ENCODE data around the gene TOM1L2. TPM values are rescaled to one million over a fixed set of nuclear protein-coding genes. Genes with fewer than 3 reads are reported as not detected.
"Not testable (repeated sequence)": the region's sequence is repeated elsewhere in the genome, so short reads cannot be mapped to it uniquely, and the experiment has no call there.

TOM1L2 gene
- total and polyA plus RNA-seq, 2 donors from 2014 or later = 28.2 to 59.4 TPM

GRCh38 chr17:17917394-17917793 lies 54.8 kb downstream of the TOM1L2 start:
- FAIRE-seq = no peak
- intact Hi-C loops (cut with DNase I) = no loop called here

GRCh38 chr17:17915183-17915582 lies 57.0 kb downstream of the TOM1L2 start:
- Histone ChIP-seq H3K27me3 (ENCODE audit: control insufficient read depth, insufficient read depth, low read length) (no peaks in the 10 kb centered on the region), H3K27ac (ENCODE audit: low read depth in 2 of 2, low read length in 2 of 2) (no peak overlapping the region), H3K4me1 (ENCODE audit: control insufficient read depth in 2 of 3, insufficient read depth in 2 of 3, low read depth in 1 of 3, low read length in 3 of 3) (peaks cover 0 to 11% (median 0%) of the 10 kb centered on the region in 3 donors), H3K36me3 (ENCODE audit: control insufficient read depth in 2 of 3, insufficient read depth in 3 of 3, low read length in 3 of 3) (no peaks in the 10 kb centered on the region), H3K9ac (ENCODE audit: low read length in 3 of 3) (no peak overlapping the region), H3K4me3 (ENCODE audit: low read length in 3 of 3) (no peak overlapping the region), H3K9me3 (ENCODE audit: control insufficient read depth in 2 of 3, insufficient read depth in 1 of 3, low read length in 3 of 3) (no peaks in the 10 kb centered on the region)
- DNase-seq (no peak), FAIRE-seq (no peak)
- intact Hi-C loops (cut with DNase I) = no loop called here
- TF ChIP-seq CTCF (IDR thresholded peaks at IDR 0.05; ENCODE audit: borderline replicate concordance, extremely low read depth, insufficient read depth) = no peak

More at GRCh38 chr17:17917394-17917793, 54.8 kb downstream of the TOM1L2 start:
- Histone ChIP-seq H3K27ac (ENCODE audit: low read depth in 2 of 2, low read length in 2 of 2) (no peak overlapping the region), H3K9ac (ENCODE audit: low read length in 3 of 3) (no peak overlapping the region), H3K27me3 (ENCODE audit: control insufficient read depth, insufficient read depth, low read length) (no peaks in the 10 kb centered on the region), H3K9me3 (ENCODE audit: control insufficient read depth in 2 of 3, insufficient read depth in 1 of 3, low read length in 3 of 3) (no peaks in the 10 kb centered on the region), H3K36me3 (ENCODE audit: control insufficient read depth in 2 of 3, insufficient read depth in 3 of 3, low read length in 3 of 3) (no peaks in the 10 kb centered on the region), H3K4me1 (ENCODE audit: control insufficient read depth in 2 of 3, insufficient read depth in 2 of 3, low read depth in 1 of 3, low read length in 3 of 3) (peaks cover 1 to 20% (median 4%) of the 10 kb centered on the region in 3 donors), H3K4me3 (ENCODE audit: low read length in 3 of 3) (no peak overlapping the region)
- peak in 1 of 5 donors; percentile 1 for DNase-seq
- TF ChIP-seq CTCF (IDR thresholded peaks at IDR 0.05; ENCODE audit: borderline replicate concordance, extremely low read depth, insufficient read depth) = no peak

DNA sequence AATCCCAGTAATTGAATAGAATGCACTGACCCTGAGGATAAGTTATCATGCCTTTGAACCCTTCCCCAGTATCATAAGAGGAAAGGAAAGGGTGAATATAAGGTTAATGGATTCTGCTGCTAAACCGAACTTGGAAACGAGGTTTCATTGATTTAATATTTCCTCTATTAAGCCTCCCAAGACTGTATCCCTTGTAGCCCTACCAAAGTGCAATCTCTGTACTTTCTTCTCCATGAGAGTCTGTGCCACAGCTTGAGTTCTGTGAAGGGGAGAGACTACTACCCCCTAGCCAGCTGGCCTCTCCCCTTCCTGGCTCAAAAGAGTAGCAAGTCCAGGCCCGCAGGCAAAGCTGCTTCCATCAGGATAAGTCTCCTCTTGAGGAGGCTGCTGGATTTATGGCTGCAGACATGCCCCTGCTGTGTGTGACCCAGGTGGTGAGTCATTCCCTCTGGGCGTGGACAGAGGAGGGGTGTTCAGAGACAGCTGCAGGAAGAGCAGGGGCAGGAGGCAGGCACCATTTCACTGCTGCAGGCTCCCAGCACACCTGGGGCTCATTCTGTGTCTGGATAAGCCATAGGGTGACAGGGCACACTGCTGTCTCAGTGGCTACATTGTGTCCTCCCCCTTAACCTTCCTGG lies 58.4 kb downstream of the TOM1L2 start:
- DNase-seq (peak; percentile 73 to 90 (median 79)), FAIRE-seq (no peak)
- no peak for TF ChIP-seq CTCF (IDR thresholded peaks at IDR 0.05; ENCODE audit: borderline replicate concordance, extremely low read depth, insufficient read depth)
- H3K9me3 ChIP-seq (ENCODE audit: control insufficient read depth in 2 of 3, insufficient read depth in 1 of 3, low read length in 3 of 3) = no peaks in the 10 kb centered on the region
- no peak overlapping the region for H3K27ac ChIP-seq (ENCODE audit: low read depth in 2 of 2, low read length in 2 of 2)
- no peaks in the 10 kb centered on the region for H3K36me3 ChIP-seq (ENCODE audit: control insufficient read depth in 2 of 3, insufficient read depth in 3 of 3, low read length in 3 of 3)
- H3K27me3 ChIP-seq (ENCODE audit: control insufficient read depth, insufficient read depth, low read length) = no peaks in the 10 kb centered on the region
- no peak overlapping the region for H3K4me3 ChIP-seq (ENCODE audit: low read length in 3 of 3)
- intact Hi-C loops (cut with DNase I) = no loop called here
- peaks cover 0 to 8% (median 0%) of the 10 kb centered on the region in 3 donors for H3K4me1 ChIP-seq (ENCODE audit: control insufficient read depth in 2 of 3, insufficient read depth in 2 of 3, low read depth in 1 of 3, low read length in 3 of 3)
- H3K9ac ChIP-seq (ENCODE audit: low read length in 3 of 3) = no peak overlapping the region

DNA sequence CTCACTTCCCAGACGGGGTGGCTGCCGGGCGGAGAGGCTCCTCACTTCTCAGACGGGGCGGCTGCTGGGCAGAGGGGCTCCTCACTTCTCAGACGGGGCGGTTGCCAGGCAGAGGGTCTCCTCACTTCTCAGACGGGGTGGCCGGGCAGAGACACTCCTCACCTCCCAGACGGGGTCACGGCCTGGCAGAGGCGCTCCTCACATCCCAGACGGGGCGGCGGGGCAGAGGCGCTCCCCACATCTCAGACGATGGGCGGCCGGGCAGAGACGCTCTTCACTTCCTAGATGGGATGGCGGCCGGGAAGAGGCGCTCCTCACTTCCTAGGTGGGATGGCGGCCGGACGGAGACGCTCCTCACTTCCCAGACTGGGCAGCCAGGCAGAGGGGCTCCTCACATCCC lies 59.9 kb downstream of the TOM1L2 start:
- H3K4me3 ChIP-seq (ENCODE audit: low read length in 3 of 3); H3K27ac ChIP-seq (ENCODE audit: low read depth in 2 of 2, low read length in 2 of 2); intact Hi-C loops (cut with DNase I); FAIRE-seq; H3K36me3 ChIP-seq (ENCODE audit: control insufficient read depth in 2 of 3, insufficient read depth in 3 of 3, low read length in 3 of 3); H3K9ac ChIP-seq (ENCODE audit: low read length in 3 of 3); DNase-seq; H3K27me3 ChIP-seq (ENCODE audit: control insufficient read depth, insufficient read depth, low read length); H3K9me3 ChIP-seq (ENCODE audit: control insufficient read depth in 2 of 3, insufficient read depth in 1 of 3, low read length in 3 of 3): not testable (repeated sequence)
- peaks cover 0 to 11% (median 0%) of the 10 kb centered on the region in 3 donors for H3K4me1 ChIP-seq (ENCODE audit: control insufficient read depth in 2 of 3, insufficient read depth in 2 of 3, low read depth in 1 of 3, low read length in 3 of 3)

All from kidney (tissue), 14 donors.